Body of pancreas (tissue), 4 donors: ENCODE results near the gene MYH11.

Source experiments
- POLR2A ChIP-seq, 3 donors: fragments of 450-650 bp; IDR thresholded peaks; one replicate each; pipeline ENCODE4 v1.6.1; 2016; ENCODE audit warnings: antibody characterized with exemption in 3 of 3, mild to moderate bottlenecking in 2 of 3
- TF ChIP-seq, protein P1 (sequence below), 7 experiments: fragments of 450-650 bp in 4 of 7; fragments of 200-600 bp in 3 of 7; sonication (generic) in 3 of 7; IDR thresholded peaks; one replicate each; pipeline ENCODE4 v1.5.1; 2016 to 2019; ENCODE audit warnings: antibody characterized with exemption in 7 of 7

DNA sequence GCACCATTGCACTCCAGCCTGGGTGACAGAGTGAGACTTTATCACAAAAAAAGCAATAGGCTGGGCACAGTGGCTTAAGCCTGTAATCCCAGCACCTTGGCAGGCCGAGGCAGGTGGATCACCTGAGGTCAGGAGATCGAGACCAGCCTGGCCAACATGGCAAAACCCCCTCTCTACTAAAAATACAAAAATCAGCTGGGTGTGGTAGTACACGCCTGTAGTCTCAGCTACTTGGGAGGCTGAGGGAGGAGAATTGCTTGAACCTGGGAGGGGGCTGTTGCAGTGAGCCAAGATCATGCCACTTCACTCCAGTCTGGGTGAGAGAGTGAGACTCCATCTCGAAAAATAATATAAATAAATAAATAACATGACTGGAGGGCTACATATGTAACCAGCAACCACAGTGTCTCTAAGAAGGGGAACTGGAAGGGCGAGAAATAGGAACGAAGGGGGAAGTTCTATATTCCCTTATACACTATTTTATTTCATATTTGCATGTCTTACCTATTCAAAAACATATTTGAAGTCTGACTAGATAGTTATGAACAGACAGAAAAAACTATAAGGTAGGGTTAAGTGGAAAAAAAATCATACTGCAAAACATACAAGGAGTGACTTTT lies 25.9 kb downstream of the MYH11 start:
- TF ChIP-seq POLR2A (IDR thresholded peaks at IDR 0.05), result no peak
- TF ChIP-seq, protein P1, sequence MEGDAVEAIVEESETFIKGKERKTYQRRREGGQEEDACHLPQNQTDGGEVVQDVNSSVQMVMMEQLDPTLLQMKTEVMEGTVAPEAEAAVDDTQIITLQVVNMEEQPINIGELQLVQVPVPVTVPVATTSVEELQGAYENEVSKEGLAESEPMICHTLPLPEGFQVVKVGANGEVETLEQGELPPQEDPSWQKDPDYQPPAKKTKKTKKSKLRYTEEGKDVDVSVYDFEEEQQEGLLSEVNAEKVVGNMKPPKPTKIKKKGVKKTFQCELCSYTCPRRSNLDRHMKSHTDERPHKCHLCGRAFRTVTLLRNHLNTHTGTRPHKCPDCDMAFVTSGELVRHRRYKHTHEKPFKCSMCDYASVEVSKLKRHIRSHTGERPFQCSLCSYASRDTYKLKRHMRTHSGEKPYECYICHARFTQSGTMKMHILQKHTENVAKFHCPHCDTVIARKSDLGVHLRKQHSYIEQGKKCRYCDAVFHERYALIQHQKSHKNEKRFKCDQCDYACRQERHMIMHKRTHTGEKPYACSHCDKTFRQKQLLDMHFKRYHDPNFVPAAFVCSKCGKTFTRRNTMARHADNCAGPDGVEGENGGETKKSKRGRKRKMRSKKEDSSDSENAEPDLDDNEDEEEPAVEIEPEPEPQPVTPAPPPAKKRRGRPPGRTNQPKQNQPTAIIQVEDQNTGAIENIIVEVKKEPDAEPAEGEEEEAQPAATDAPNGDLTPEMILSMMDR (IDR thresholded peaks at IDR 0.05), result no peak
